B cell (primary cell): ENCODE measurements around the gene DOLPP1. TPM values are rescaled to one million over a fixed set of nuclear protein-coding genes. Genes with fewer than 3 reads are reported as not detected.
"Not testable (repeated sequence)": the region's sequence is repeated elsewhere in the genome, so short reads cannot be mapped to it uniquely, and the experiment has no call there.

ENCODE experiments used
- ATAC-seq: fragments of 200-7000 bp; cut with Tn5 transposase; one replicate; pipeline ENCODE4 v1.10.0; 2021; ENCODE audit warnings: low read depth, mild to moderate bottlenecking, moderate number of reproducible peaks, moderate library complexity
- CTCF ChIA-PET: fragments of 350-600 bp; sonication (Branson Sonifier 250); formaldehyde crosslinking; loops from one replicate; lab custom pipeline; 2021; ENCODE audit warnings: antibody characterized with exemption, inconsistent platforms; lab: Charles Lee
- POLR2A ChIA-PET: fragments of 350-600 bp; sonication (Branson Sonifier 250); formaldehyde crosslinking; loops from one replicate; lab custom pipeline; 2021; ENCODE audit warnings: antibody characterized with exemption; lab: Charles Lee
- DNase-seq: peaks from one replicate; pipeline ENCODE4 v3.0.0; 2013
- H2AFZ ChIP-seq: 2 replicates; pipeline ENCODE4 v1.6.1; 2012; ENCODE audit warnings: mild to moderate bottlenecking, low read depth, low read length; ENCODE audit not compliant: insufficient read depth, poor library complexity, severe bottlenecking
- H3K27ac ChIP-seq, 2 donors: 1 replicate in 1 of 2; 2 replicates in 1 of 2; pipeline ENCODE4 v1.5.1; 2012 to 2013; ENCODE audit warnings: low read length in 2 of 2, mild to moderate bottlenecking in 2 of 2, moderate library complexity in 1 of 2
- H3K27me3 ChIP-seq, 4 experiments: fragments of 200-600 bp in 1 of 4; sonication (generic) in 1 of 4; replicated peaks in 1 of 4; 1 replicate in 2 of 4; 2 replicates in 2 of 4; pipeline versions ENCODE4 v1.6.1 to v1.7.0; 2013 to 2016; ENCODE audit warnings: low read length in 3 of 4, mild to moderate bottlenecking in 2 of 4, mixed read lengths in 1 of 4, moderate library complexity in 1 of 4; ENCODE audit not compliant: insufficient read depth in 4 of 4, control insufficient read depth in 3 of 4; ENCODE audit errors: control extremely low read depth in 1 of 4
- H3K36me3 ChIP-seq, 2 experiments: replicated peaks in 1 of 2; 1 replicate in 1 of 2; 2 replicates in 1 of 2; pipeline versions ENCODE4 v1.6.1 to v1.7.1; 2013; ENCODE audit warnings: low read length in 1 of 2; ENCODE audit not compliant: insufficient read depth in 2 of 2, control insufficient read depth in 1 of 2; ENCODE audit errors: control extremely low read depth in 1 of 2, extremely low read depth in 1 of 2
- H3K4me1 ChIP-seq, 2 donors: fragments of 200-600 bp in 1 of 2; sonication (generic) in 1 of 2; 1 replicate in 1 of 2; 2 replicates in 1 of 2; pipeline versions ENCODE4 v1.5.1 to v1.6.1; 2013 to 2017; ENCODE audit warnings: low read length in 2 of 2; ENCODE audit not compliant: control insufficient read depth in 2 of 2, insufficient read depth in 2 of 2
- H3K4me2 ChIP-seq: replicated peaks from 2 replicates; pipeline ENCODE3; 2012; ENCODE audit warnings: mild to moderate bottlenecking, low read depth, low read length; ENCODE audit not compliant: poor library complexity, severe bottlenecking
- H3K4me3 ChIP-seq, 5 experiments: fragments of 200-600 bp in 1 of 5; sonication (generic) in 1 of 5; 1 replicate in 3 of 5; 2 replicates in 2 of 5; pipeline versions ENCODE4 v1.5.1 to v1.7.0; 2011 to 2016; ENCODE audit warnings: low read length in 4 of 5, mild to moderate bottlenecking in 4 of 5, low read depth in 2 of 5, control low read depth in 1 of 5, moderate library complexity in 1 of 5; ENCODE audit not compliant: insufficient read depth in 1 of 5; ENCODE audit errors: control extremely low read depth in 1 of 5, extremely low read depth in 1 of 5
- H3K79me2 ChIP-seq: fragments of 200-600 bp; sonication (generic); one replicate; pipeline ENCODE4 v1.6.0; 2016; ENCODE audit warnings: low read length; ENCODE audit not compliant: control insufficient read depth, insufficient read depth
- H3K9ac ChIP-seq: fragments of 200-600 bp; sonication (generic); 2 replicates; pipeline ENCODE4 v1.6.1; 2017; ENCODE audit warnings: mild to moderate bottlenecking, low read length, moderate library complexity
- H3K9me3 ChIP-seq, 3 donors: one replicate each; pipeline versions ENCODE4 v1.6.1 to v1.7.1; 2013; ENCODE audit warnings: low read length in 2 of 3; ENCODE audit not compliant: control insufficient read depth in 2 of 3, insufficient read depth in 1 of 3; ENCODE audit errors: control extremely low read depth in 1 of 3
- H4K20me1 ChIP-seq: 2 replicates; pipeline ENCODE4 v1.6.0; 2012; ENCODE audit warnings: mild to moderate bottlenecking, low read length; ENCODE audit not compliant: insufficient read depth, control insufficient read depth, poor library complexity, severe bottlenecking
- H3K27ac Mint-ChIP-seq: one replicate; pipeline ENCODE4 v1.8.0; 2021; ENCODE audit warnings: mixed read lengths
- H3K27me3 Mint-ChIP-seq: one replicate; pipeline ENCODE4 v1.8.0; 2021; ENCODE audit warnings: mixed read lengths
- H3K4me1 Mint-ChIP-seq: one replicate; pipeline ENCODE4 v1.8.0; 2021; ENCODE audit warnings: mixed read lengths
- H3K4me3 Mint-ChIP-seq: one replicate; pipeline ENCODE4 v1.8.0; 2021; ENCODE audit warnings: mixed read lengths
- H3K9me3 Mint-ChIP-seq: one replicate; pipeline ENCODE4 v1.8.0; 2022; ENCODE audit warnings: mixed read lengths; ENCODE audit not compliant: insufficient read depth
- EZH2 ChIP-seq: IDR thresholded peaks from 2 replicates; pipeline ENCODE4 v1.6.1; 2012; ENCODE audit warnings: borderline replicate concordance, low read depth, mild to moderate bottlenecking, moderate library complexity, low read length; ENCODE audit not compliant: insufficient read depth, poor library complexity, severe bottlenecking
- WGBS: methylation state at CpG from one replicate; pipeline ENCODE4 v1.1.5; 2013; ENCODE audit warnings: missing lambda C conversion rate; ENCODE audit not compliant: insufficient coverage; 5-methylcytosine and 5-hydroxymethylcytosine counted together
- intact Hi-C: fragments of 100-400 bp; cut with micrococcal nuclease; formaldehyde crosslinking; loops from one replicate; pipeline ENCODE4 v1.10.0; 2022
- polyA plus RNA-seq: library from polyadenylated mRNA; depleted of rRNA; stranded (reverse); fragments of >200 nt; gene quantifications from 2 replicates; pipeline ENCODE4 v1.2.3, GENCODE V29; 2012
- total RNA-seq, 2 donors: library from RNA; stranded (reverse); fragments of 120-200 nt in 1 of 2; gene quantifications; 1 replicate in 1 of 2; 2 replicates in 1 of 2; pipeline versions ENCODE4 v1.2.3 to v1.2.4, GENCODE V29; 2013 to 2022
- TF ChIP-seq, protein P1 (sequence below): fragments of 200-600 bp; IDR thresholded peaks from one replicate; pipeline ENCODE4 v1.8.0; 2022; ENCODE audit warnings: antibody characterized with exemption, mild to moderate bottlenecking

Gene DOLPP1
- total and polyA plus RNA-seq, 2 donors (not counting 1 experiment from before 2014, with no cell fraction given): 4.7 to 8.6 TPM

DNA sequence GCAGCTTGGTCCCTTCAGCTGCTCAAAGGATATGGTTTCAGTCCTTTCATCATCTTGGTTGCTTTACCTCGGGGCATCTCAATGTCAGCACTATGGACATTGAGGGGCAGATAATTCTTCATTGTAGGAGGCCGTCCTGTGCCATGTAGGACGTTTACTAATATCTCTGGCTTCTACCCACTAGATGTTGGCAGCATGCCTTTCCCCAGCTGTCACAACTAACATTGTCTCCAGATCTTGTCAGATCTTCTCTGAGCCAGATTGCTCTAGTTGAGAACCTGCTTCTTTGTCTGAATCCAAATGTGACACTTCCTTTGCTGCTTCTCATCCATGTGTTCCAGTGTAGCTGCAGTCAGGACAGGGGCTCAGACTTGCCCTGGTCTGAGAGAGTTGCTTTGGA lies 40.6 kb downstream of the DOLPP1 start:
- TF ChIP-seq EZH2: no peak
- TF ChIP-seq, protein P1, sequence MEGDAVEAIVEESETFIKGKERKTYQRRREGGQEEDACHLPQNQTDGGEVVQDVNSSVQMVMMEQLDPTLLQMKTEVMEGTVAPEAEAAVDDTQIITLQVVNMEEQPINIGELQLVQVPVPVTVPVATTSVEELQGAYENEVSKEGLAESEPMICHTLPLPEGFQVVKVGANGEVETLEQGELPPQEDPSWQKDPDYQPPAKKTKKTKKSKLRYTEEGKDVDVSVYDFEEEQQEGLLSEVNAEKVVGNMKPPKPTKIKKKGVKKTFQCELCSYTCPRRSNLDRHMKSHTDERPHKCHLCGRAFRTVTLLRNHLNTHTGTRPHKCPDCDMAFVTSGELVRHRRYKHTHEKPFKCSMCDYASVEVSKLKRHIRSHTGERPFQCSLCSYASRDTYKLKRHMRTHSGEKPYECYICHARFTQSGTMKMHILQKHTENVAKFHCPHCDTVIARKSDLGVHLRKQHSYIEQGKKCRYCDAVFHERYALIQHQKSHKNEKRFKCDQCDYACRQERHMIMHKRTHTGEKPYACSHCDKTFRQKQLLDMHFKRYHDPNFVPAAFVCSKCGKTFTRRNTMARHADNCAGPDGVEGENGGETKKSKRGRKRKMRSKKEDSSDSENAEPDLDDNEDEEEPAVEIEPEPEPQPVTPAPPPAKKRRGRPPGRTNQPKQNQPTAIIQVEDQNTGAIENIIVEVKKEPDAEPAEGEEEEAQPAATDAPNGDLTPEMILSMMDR: no peak
- H3K27ac Mint-ChIP-seq: no peak overlapping the region
- H3K36me3 ChIP-seq: peaks cover 0 to 41% of the 10 kb centered on the region in 2 experiments
- H3K27me3 Mint-ChIP-seq: no peaks in the 10 kb centered on the region
- peaks cover 3% of the 10 kb centered on the region for H3K4me1 Mint-ChIP-seq
- H3K79me2 ChIP-seq: peaks cover 74% of the 10 kb centered on the region
- H2AFZ ChIP-seq: no peak overlapping the region
- DNase-seq (no peak), ATAC-seq (no peak)
- peaks cover 48% of the 10 kb centered on the region for H4K20me1 ChIP-seq
- no peaks in the 10 kb centered on the region for H3K9me3 ChIP-seq
- CTCF ChIA-PET: interaction anchor here (0.6 to 3.9 kb wide), 4 partner anchors 10 to 920 kb away, joined by 3 to 16 read pairs (median 4); no protein-coding TSS in a partner anchor
- intact Hi-C loops: no loop called here
- H3K4me3 ChIP-seq: no peak overlapping the region
- H3K4me2 ChIP-seq: no peak overlapping the region
- WGBS: 93% methylated on average over 3 of the region's 3 CpGs
- H3K27me3 ChIP-seq: no peaks in the 10 kb centered on the region
- POLR2A ChIA-PET: no interaction called here
- H3K9me3 Mint-ChIP-seq: no peaks in the 10 kb centered on the region
- H3K4me1 ChIP-seq: no peaks in the 10 kb centered on the region
- no peak overlapping the region for H3K27ac ChIP-seq
- H3K4me3 Mint-ChIP-seq: no peak overlapping the region
- no peak overlapping the region for H3K9ac ChIP-seq

GRCh38 chr9:129122133-129122532 lies 41.2 kb downstream of the DOLPP1 start:
- POLR2A ChIA-PET: interaction anchor here (0.6 kb wide), 1 partner anchor 751 kb away, joined by 7 read pairs; the partner anchor contains the start of gene URM1
- no peak for DNase-seq
- H3K4me1 ChIP-seq: no peaks in the 10 kb centered on the region
- Mint-ChIP-seq H3K9me3 (no peaks in the 10 kb centered on the region), H3K27ac (no peak overlapping the region), H3K27me3 (no peaks in the 10 kb centered on the region), H3K4me3 (no peak overlapping the region), H3K4me1 (peaks cover 3% of the 10 kb centered on the region)
- CTCF ChIA-PET: interaction anchor here (1.3 to 3.9 kb wide), 4 partner anchors 9 to 502 kb away, joined by 3 to 16 read pairs (median 4); no protein-coding TSS in a partner anchor
- H3K4me2 ChIP-seq: no peak overlapping the region
- no peak overlapping the region for H3K27ac ChIP-seq
- H3K79me2 ChIP-seq: peaks cover 67% of the 10 kb centered on the region
- H3K4me3 ChIP-seq: no peak overlapping the region
- no peak overlapping the region for H2AFZ ChIP-seq
- peaks cover 0 to 43% of the 10 kb centered on the region in 2 experiments for H3K36me3 ChIP-seq
- no CpG with 5 or more reads among the region's 1 CpG for WGBS
- ATAC-seq: no peak
- no peaks in the 10 kb centered on the region for H3K9me3 ChIP-seq
- no peaks in the 10 kb centered on the region for H3K27me3 ChIP-seq
- H4K20me1 ChIP-seq: peaks cover 53% of the 10 kb centered on the region
- H3K9ac ChIP-seq: no peak overlapping the region
- intact Hi-C loops: no loop called here
- no peak for TF ChIP-seq EZH2
- TF ChIP-seq, protein P1: no peak

DNA sequence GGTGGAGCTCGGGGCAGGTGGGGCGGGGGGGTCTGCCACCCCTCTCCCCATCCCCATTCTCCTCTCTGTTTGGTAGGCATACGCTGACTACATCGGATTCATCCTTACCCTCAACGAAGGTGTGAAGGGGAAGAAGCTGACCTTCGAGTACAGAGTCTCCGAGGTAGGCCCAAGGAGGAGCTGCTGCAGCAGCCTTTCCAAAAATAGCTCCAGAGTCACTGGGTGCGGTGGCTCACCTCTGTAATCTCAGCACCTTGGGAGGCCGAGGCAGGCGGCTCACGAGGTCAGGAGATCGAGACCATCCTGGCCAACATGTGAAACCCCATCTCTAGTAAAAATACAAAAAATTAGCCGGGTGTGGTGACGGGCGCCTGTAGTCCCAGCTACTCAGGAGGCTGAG lies 42.1 kb downstream of the DOLPP1 start:
- H3K4me3 ChIP-seq, H3K4me1 Mint-ChIP-seq, H3K9me3 Mint-ChIP-seq, H3K4me3 Mint-ChIP-seq, DNase-seq, H2AFZ ChIP-seq, ATAC-seq, POLR2A ChIA-PET, intact Hi-C loops, H3K27me3 ChIP-seq, H3K4me2 ChIP-seq, H3K27ac ChIP-seq, H3K9ac ChIP-seq, H3K9me3 ChIP-seq, H3K27ac Mint-ChIP-seq, H3K27me3 Mint-ChIP-seq, H3K4me1 ChIP-seq: not testable (repeated sequence)
- Histone ChIP-seq H4K20me1 (peaks cover 56% of the 10 kb centered on the region), H3K79me2 (peaks cover 60% of the 10 kb centered on the region), H3K36me3 (peaks cover 0 to 51% of the 10 kb centered on the region in 2 experiments)
- 99% methylated on average over 11 of the region's 15 CpGs for WGBS
- CTCF ChIA-PET: interaction anchor here (0.7 to 3.9 kb wide), 5 partner anchors 9 to 501 kb away, joined by 3 to 16 read pairs (median 4); no protein-coding TSS in a partner anchor
